NCI-H510A treated with DMSO at 0.1 percent for 48 hours (cell line): ENCODE data around the gene HAT1.

Source experiments
- DNase-seq: peaks from one replicate; lab custom pipeline; 2025; lab: John Stamatoyannopoulos, UW

Gene HAT1

DNA sequence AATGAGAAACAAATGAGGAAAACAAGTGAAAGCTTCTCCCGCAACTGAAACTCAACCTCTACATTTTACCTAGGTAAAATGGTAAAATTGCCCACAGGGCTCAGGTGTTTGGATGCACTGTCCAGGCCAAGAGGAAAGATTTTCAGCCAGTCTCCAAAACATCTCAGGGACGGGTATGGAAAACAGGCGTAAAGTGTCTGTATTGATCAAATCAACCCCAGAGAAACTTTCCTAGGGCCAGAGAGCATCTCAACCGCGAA lies 361 bp upstream of the HAT1 start:
- no peak for DNase-seq

DNA sequence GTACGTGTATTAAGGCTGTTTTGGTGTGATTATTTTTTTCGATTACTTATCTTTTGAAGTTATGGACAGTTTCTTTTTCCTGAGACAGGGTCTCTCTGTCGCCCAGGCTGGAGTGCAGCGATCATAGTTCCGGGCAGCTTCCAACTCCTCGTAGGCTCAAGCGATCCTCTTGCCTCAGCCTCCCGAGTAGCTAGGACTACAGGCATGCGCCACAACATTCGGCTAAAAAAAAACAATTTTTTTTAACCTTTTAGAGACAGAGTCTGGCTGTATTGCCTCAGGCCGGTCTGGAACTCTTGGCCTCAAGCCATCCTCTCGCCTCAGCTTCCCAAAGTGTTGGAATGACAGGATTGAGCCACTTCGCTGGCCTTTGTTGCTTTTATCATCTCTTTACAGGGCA lies 945 bp downstream of the HAT1 start:
- no peak for DNase-seq

GRCh38 chr2:171924170-171924942 lies 2.1 kb downstream of the HAT1 start:
- no peak for DNase-seq

DNA sequence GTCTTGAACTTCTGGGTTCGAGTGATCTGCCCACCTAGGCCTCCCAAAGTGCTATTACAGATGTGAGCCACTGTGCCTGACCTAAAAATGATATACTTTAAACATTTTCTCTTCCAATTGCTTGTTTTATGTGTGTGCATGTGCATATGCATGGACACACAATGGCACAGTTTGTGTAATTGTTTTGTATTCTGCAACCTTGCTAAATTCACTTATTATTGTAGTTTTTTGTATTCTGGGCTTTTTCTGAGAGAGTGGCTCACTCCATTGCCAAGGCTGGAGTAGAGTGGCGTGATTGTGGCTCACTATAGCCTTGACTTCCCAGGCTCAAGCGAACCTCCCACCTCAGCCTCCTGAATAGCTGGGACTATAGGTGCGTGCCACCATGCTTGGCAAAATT lies 8.1 kb downstream of the HAT1 start:
- no peak for DNase-seq

DNA sequence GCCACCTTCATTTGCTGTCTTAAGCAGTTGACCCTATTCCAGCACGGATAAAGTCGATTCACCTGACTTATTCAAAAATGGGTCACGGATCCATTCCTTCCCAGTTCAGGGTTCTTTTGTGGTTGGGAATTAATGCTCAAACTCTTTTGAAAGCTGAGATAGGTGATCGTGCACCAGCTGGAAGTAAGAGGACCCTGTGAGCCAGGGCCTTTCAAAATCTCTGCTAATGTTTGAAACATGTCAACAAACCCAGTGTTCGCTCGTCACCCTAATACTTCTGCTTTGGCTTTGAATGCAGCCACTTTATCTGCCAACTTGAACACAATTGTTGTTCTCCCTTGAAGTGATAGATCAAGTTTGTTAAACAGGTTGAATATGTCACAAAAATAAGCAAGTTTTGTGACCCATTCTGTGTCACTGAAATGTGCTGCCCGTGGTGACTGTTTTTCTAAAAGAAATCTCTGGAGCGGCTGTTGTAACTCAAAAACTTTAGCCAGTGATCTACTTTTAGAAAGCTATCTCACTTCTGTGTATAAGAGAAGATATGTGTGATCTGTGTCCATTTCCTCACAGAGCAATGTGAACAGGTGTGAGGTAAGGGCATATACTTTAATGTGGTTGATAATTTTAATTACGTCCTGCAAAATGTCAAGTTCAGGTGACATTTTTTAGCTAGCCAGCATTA lies 16.9 kb downstream of the HAT1 start:
- no peak for DNase-seq

DNA sequence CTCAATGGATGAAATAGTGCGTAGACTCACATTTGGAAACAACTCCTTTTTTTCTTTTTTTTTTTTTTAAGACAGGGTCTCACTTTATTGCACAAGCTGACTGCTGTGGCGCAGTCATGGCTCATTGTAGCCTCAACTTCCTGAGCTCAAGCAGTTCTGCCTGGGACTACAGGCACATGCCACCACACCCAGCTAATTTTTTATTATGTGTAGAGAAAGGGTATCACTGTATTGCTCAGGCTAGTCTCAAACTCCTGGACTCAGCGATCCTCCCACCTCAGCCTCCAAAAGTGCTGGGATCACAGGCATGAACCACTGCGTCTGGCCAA lies 17.4 kb downstream of the HAT1 start:
- DNase-seq, result no peak

DNA sequence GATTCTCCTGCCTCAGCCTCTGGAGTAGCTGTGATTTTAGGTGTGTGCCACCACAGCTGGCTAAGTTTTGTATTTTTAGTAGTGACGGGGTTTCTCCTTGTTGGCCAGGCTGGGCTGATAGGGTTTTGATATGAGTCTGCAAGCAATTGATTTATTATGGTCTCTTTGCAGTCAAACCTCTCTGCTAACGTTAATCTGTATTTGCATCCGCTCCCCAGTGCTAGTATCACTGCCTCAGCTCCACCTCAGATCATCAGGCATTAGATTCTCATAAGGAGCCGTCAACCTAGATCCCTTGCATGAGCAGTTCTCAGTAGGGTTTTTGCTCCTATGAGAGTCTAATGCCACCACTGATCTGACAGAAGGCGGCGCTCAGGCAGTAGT lies 19.0 kb downstream of the HAT1 start:
- DNase-seq, result no peak

GRCh38 chr2:171943869-171944268 lies 21.6 kb downstream of the HAT1 start:
- DNase-seq, result no peak

DNA sequence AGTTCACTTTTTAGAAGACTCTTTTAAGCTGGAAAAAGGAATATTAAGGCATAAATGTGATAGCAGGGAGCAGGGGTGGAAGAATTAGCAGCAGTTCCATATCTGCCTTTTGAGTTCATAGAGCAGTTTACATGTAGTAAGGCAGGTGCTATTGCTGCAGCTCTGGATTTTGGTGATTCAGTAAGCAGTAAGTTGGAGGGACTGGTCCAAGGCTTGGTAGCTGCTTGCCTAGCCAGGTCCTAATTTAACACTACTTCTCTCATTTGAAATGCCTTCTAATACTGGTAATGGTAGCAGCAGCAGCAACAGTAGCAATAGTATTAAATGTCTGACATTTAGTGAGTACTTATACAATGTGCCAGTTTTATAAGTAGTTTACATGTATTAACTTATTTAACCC lies 30.0 kb downstream of the HAT1 start:
- DNase-seq, result no peak

DNA sequence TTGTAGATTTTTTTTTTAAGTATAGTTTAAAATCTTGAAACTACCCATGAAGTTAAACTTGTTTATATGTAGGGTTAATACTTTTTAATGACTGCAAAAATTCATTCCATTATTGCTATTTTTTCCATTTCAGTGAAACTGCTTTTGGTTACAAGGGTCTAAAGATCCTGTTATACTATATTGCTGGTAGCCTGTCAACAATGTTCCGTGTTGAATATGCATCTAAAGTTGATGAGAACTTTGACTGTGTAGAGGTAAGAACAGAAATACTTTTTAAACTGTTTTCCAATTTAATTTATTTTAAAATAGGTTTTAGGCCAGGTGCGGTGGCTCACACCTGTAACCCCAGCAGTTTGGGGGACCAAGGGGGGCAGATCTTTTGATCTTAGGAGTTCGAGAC lies 30.5 kb downstream of the HAT1 start:
- DNase-seq, result no peak

DNA sequence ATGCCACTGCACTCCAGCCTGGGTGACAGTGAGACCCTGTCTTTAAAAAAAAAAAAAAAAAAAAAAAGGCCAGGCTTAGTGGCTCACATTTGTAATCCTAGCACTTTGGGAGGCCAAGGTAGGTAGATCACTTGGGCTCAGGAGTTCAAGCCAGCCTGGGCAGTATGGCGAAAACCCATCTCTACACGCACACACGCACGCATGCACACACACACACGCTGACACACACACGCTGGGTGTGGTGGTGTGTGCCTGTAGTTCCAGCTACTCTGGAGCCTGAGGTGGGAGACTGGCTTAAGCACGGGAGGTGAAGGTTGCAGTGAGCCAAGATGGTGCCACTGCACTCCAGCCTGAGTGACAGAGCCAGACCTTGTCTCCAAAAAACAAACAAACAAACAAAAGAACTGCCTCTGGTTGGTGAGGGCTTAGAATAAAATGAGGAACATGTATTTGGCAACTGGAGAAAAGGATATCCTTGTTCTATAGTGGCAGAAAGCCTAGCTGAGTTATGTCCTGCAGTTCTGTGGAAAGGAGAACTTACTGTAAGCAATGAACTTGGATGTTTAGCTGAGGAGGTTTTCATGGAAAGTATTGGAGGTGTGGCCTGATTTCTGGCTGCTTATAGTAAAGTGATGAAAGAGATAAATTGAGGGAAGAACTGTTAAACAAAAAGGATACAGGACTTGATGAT lies 34.0 kb downstream of the HAT1 start:
- no peak for DNase-seq

GRCh38 chr2:171957061-171957460 lies 34.8 kb downstream of the HAT1 start:
- no peak for DNase-seq

- DNase-seq, result no peak
Observed at GRCh38 chr2:171958475-171958874, 36.2 kb downstream of the HAT1 start.

DNA sequence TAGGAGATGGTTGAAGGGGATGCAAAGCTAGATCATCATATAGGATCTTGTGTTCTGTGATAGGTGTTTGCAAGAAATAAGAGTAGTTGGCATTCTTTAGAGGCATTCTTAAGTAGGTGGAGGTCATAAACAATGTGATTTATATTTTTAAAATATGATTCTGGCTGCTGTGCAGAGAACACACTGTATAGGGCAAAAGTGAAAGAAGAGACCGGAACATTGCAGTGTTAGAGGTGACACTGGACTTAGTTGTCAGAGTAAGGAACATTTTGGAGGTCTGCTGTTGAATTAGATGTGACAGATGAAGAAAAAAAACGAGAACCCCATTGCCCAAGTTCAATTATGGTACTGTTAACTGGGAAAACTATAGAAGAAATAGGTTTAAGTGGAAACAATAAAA lies 37.7 kb downstream of the HAT1 start:
- no peak for DNase-seq

DNA sequence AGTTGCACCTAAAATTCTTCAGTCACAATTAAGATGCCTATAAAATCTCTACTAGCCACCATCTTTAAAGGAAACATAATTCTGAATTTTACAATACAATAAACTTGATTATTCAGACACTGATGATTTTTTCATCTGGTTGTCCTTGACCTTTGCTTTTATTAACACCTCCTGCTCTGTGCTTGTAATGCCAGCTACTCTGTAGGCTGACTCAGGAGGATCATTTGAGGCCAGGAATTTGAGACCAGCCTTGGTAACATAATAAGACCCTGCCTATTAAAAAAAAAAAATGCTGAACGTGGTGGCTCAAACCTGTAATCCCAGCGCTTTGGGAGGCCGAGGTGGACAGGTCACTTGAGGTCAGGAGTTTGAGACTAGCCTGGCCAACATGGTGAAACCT lies 38.3 kb downstream of the HAT1 start:
- no peak for DNase-seq

DNA sequence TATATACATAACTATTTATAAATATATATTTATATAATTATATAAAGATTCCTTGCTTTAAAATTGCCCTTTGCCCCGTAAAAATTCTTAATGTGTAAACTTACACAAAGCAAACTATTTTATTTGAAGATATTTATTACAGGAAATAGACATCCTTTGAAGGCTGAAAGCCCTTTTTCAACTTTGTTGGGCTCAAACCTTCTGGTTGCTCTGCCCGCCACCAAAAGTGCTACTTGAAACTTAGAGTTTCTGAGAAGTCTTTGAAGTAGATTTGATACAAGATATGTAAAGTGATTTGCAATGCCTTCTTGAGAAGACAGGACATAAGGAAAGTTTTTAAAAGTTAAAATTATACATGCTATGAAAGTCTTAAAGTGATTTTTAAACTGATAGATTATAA lies 40.9 kb downstream of the HAT1 start:
- no peak for DNase-seq

DNA sequence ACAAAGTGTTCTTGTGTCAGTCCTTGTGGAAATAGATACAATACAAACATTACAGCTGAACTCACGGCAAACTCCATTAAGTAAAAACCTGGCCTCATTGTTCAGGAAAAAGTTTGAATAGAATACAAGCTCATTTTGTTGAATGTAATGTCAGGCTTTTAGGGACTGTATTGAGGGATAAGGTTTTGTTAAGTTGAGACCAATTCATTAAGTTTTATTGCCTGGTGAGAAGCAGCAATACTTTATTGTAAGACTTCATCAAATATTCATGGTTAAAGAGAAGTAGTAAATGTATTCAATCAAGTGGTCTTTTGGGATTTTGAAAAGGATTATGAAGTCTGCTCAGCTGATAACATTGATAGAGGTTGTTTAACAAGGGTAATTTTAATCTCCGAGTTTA lies 42.0 kb downstream of the HAT1 start:
- DNase-seq, result peak; percentile 32

DNA sequence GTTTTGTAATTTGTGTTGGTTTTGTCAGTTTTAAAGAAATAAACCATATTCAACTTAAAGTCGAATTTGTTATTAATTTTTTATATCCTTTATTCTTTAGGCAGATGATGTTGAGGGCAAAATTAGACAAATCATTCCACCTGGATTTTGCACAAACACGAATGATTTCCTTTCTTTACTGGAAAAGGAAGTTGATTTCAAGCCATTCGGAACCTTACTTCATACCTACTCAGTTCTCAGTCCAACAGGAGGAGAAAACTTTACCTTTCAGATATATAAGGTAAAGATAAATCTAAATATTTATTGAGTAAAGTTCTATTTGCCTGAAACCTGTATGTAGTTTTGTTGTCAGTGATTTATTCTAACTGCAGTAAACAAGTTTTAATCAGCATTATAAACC lies 43.0 kb downstream of the HAT1 start:
- no peak for DNase-seq

- no peak for DNase-seq
Observed at GRCh38 chr2:171965661-171966060, 43.4 kb downstream of the HAT1 start.

GRCh38 chr2:171966235-171966634 lies 44.0 kb downstream of the HAT1 start:
- no peak for DNase-seq

GRCh38 chr2:171966688-171967087 lies 44.4 kb downstream of the HAT1 start:
- DNase-seq, result no peak

DNA sequence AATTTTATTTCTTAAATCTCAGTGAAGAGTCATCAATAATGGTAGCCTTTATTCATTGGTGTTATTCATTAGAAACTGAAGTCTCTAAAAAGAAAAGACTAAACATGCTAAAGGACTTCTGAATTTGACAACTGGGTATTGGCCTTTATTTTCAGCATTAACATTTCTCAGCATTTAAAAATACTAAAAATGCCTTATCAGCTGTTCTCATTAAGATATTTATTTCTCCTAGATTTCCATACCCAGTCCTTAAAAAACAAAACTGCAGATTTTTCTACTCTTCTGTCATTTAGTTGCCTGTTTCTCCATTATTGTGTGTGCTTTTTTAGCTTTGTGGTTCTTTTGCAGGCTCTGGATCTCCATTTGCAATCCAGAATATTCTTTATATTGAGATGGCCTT lies 46.2 kb downstream of the HAT1 start:
- DNase-seq, result no peak

GRCh38 chr2:171972329-171972982 lies 50.2 kb downstream of the HAT1 start:
- DNase-seq, result no peak
